GM12875 (cell line): ENCODE data around the gene EPHB2.

Source experiments
- H3K4me3 ChIP-seq: one replicate; pipeline ENCODE4 v1.5.1; 2011; ENCODE audit warnings: low read depth, low read length, control low read depth
- CTCF ChIP-seq: IDR thresholded peaks from 2 replicates; pipeline ENCODE4 v1.5.1; 2011; ENCODE audit warnings: low read depth, mild to moderate bottlenecking, control low read depth, inconsistent platforms, low read length, moderate library complexity, borderline replicate concordance; ENCODE audit not compliant: insufficient read depth

Gene EPHB2

DNA sequence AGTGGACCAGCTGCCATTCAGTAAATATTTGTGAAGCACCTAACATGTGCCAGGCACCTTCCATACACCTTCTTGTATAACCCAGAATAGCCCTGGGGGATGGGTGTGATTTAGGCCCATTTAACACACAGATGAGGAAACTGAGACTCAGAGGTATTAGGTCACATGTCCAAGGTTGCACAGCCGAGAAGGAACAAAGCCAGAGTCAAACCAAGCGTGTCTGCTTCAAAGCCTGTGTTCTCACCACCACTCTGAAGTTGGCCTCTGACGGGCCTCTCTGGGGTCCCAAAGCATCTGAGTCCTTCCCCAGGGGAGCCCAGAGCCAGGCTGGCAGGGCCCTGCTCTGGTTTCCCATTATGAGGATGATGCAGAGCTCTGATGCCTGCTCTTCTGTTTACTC, 196.9 kb downstream of the EPHB2 start:
- TF ChIP-seq CTCF: no peak
- no peak overlapping the region for H3K4me3 ChIP-seq

GRCh38 chr1:22908880-22909426, 198.3 kb downstream of the EPHB2 start:
- TF ChIP-seq CTCF: no peak
- H3K4me3 ChIP-seq: no peak overlapping the region

- TF ChIP-seq CTCF: no peak
These were observed 199.6 kb downstream of the EPHB2 start for GRCh38 chr1:22910286-22910685.

GRCh38 chr1:22910986-22911651, 200.5 kb downstream of the EPHB2 start:
- TF ChIP-seq CTCF: no peak
- H3K4me3 ChIP-seq: no peak overlapping the region

More at GRCh38 chr1:22910286-22910685, 199.6 kb downstream of the EPHB2 start:
- no peak overlapping the region for H3K4me3 ChIP-seq

DNA sequence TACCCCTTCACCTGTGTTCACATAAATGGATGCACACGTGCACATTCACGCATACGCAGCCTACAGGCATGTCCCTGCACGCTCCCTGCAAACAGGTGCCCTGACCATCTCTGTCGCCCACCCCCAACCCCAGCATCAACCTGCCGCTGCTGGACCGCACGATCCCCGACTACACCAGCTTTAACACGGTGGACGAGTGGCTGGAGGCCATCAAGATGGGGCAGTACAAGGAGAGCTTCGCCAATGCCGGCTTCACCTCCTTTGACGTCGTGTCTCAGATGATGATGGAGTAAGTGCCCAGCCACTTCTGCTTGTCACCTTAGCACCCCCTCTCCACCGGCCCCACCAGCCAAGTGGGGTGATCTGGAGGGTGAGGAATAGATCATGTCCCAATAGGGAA, 201.7 kb downstream of the EPHB2 start:
- TF ChIP-seq CTCF: no peak
- H3K4me3 ChIP-seq: no peak overlapping the region

DNA sequence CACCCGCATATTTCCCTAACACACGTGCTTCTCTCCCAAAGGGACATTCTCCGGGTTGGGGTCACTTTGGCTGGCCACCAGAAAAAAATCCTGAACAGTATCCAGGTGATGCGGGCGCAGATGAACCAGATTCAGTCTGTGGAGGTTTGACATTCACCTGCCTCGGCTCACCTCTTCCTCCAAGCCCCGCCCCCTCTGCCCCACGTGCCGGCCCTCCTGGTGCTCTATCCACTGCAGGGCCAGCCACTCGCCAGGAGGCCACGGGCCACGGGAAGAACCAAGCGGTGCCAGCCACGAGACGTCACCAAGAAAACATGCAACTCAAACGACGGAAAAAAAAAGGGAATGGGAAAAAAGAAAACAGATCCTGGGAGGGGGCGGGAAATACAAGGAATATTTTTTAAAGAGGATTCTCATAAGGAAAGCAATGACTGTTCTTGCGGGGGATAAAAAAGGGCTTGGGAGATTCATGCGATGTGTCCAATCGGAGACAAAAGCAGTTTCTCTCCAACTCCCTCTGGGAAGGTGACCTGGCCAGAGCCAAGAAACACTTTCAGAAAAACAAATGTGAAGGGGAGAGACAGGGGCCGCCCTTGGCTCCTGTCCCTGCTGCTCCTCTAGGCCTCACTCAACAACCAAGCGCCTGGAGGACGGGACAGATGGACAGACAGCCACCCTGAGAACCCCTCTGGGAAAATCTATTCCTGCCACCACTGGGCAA, 202.9 kb downstream of the EPHB2 start:
- H3K4me3 ChIP-seq: no peak overlapping the region
- no peak for TF ChIP-seq CTCF

DNA sequence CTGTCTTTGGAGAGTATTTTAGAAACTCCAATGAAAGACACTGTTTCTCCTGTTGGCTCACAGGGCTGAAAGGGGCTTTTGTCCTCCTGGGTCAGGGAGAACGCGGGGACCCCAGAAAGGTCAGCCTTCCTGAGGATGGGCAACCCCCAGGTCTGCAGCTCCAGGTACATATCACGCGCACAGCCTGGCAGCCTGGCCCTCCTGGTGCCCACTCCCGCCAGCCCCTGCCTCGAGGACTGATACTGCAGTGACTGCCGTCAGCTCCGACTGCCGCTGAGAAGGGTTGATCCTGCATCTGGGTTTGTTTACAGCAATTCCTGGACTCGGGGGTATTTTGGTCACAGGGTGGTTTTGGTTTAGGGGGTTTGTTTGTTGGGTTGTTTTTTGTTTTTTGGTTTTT, 203.5 kb downstream of the EPHB2 start:
- no peak overlapping the region for H3K4me3 ChIP-seq
- no peak for TF ChIP-seq CTCF
